HTR-8/SVneo (cell line): ENCODE measurements around the gene PALLD.
A peak's percentile ranks its signal among the peaks of the same experiment; 100 is the strongest.
"Not testable (repeated sequence)": the region's sequence is repeated elsewhere in the genome, so short reads cannot be mapped to it uniquely, and the experiment has no call there.

Source experiments
- DNase-seq: peaks from one replicate; pipeline ENCODE4 v3.0.0; 2011; ENCODE audit warnings: low spot score, mixed read lengths; ENCODE audit not compliant: insufficient read length
- FAIRE-seq: peaks from 2 replicates; lab custom pipeline; 2011; peaks lifted over from hg19 to GRCh38; lab: Jason Lieb, UNC

Gene PALLD

GRCh38 chr4:168489616-168490015, 7.2 kb upstream of the PALLD start:
- DNase-seq, result no peak
- FAIRE-seq, result no peak

- no peak for DNase-seq
- FAIRE-seq, result no peak
Observed at GRCh38 chr4:168490711-168491110, 6.1 kb upstream of the PALLD start.

- DNase-seq, result no peak
- FAIRE-seq, result no peak
Observed at GRCh38 chr4:168491563-168491962, 5.3 kb upstream of the PALLD start.

GRCh38 chr4:168498251-168498650, 1.4 kb downstream of the PALLD start:
- FAIRE-seq (no peak), DNase-seq (no peak)

GRCh38 chr4:168499241-168499640, 2.4 kb downstream of the PALLD start:
- FAIRE-seq (no peak), DNase-seq (no peak)

- DNase-seq (no peak), FAIRE-seq (no peak)
Observed at GRCh38 chr4:168501407-168501806, 4.6 kb downstream of the PALLD start.

GRCh38 chr4:168502861-168503260, 6.0 kb downstream of the PALLD start:
- FAIRE-seq, result no peak
- no peak for DNase-seq

GRCh38 chr4:168503652-168504362, 7.0 kb downstream of the PALLD start:
- FAIRE-seq (no peak), DNase-seq (no peak)

- FAIRE-seq, result no peak
- DNase-seq, result no peak
Observed at GRCh38 chr4:168504526-168504925, 7.7 kb downstream of the PALLD start.

GRCh38 chr4:168506014-168506413, 9.2 kb downstream of the PALLD start:
- no peak for DNase-seq
- no peak for FAIRE-seq

GRCh38 chr4:168507178-168507815, 10.4 kb downstream of the PALLD start:
- DNase-seq (no peak), FAIRE-seq (no peak)

- DNase-seq (no peak), FAIRE-seq (no peak)
Observed at GRCh38 chr4:168508683-168509082, 11.8 kb downstream of the PALLD start.

GRCh38 chr4:168509786-168510185, 12.9 kb downstream of the PALLD start:
- FAIRE-seq (peak; percentile 66), DNase-seq (no peak)

GRCh38 chr4:168511780-168512489, 15.1 kb downstream of the PALLD start:
- no peak for FAIRE-seq
- no peak for DNase-seq

GRCh38 chr4:168513826-168514225, 17.0 kb downstream of the PALLD start:
- not testable (repeated sequence) for FAIRE-seq, DNase-seq

GRCh38 chr4:168514249-168514852, 17.5 kb downstream of the PALLD start:
- DNase-seq (no peak), FAIRE-seq (no peak)

- FAIRE-seq, result peak; percentile 31
- DNase-seq, result no peak
Observed at GRCh38 chr4:168515222-168516011, 18.6 kb downstream of the PALLD start.

- DNase-seq (no peak), FAIRE-seq (no peak)
Observed at GRCh38 chr4:168516841-168517240, 20.0 kb downstream of the PALLD start.

- DNase-seq, result no peak
- no peak for FAIRE-seq
Observed at GRCh38 chr4:168519576-168519975, 22.7 kb downstream of the PALLD start.

GRCh38 chr4:168521721-168522120, 24.9 kb downstream of the PALLD start:
- FAIRE-seq (no peak), DNase-seq (no peak)
